ENCODE measurements around the gene ADAMTSL5. TPM values are rescaled to one million over a fixed set of nuclear protein-coding genes. Genes with fewer than 3 reads are reported as not detected.

ADAMTSL5 gene
- total RNA-seq, 2 donors from 2014 or later: 4.1 to 4.8 TPM

GRCh38 chr19:1491849-1492170 lies 21.0 kb downstream of the ADAMTSL5 start:
- H3K9me3 Mint-ChIP-seq: no peaks in the 10 kb centered on the region
- peak overlapping the region; percentile 74 for H3K4me3 Mint-ChIP-seq
- H3K27ac Mint-ChIP-seq: no peak overlapping the region
- H3K4me1 Mint-ChIP-seq: peaks cover 5% of the 10 kb centered on the region
- TF ChIP-seq, protein P1, sequence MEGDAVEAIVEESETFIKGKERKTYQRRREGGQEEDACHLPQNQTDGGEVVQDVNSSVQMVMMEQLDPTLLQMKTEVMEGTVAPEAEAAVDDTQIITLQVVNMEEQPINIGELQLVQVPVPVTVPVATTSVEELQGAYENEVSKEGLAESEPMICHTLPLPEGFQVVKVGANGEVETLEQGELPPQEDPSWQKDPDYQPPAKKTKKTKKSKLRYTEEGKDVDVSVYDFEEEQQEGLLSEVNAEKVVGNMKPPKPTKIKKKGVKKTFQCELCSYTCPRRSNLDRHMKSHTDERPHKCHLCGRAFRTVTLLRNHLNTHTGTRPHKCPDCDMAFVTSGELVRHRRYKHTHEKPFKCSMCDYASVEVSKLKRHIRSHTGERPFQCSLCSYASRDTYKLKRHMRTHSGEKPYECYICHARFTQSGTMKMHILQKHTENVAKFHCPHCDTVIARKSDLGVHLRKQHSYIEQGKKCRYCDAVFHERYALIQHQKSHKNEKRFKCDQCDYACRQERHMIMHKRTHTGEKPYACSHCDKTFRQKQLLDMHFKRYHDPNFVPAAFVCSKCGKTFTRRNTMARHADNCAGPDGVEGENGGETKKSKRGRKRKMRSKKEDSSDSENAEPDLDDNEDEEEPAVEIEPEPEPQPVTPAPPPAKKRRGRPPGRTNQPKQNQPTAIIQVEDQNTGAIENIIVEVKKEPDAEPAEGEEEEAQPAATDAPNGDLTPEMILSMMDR (conservative IDR thresholded peaks at IDR 0.05): no peak
- Histone ChIP-seq H3K27ac (ENCODE audit: low read depth, low read length) (no peak overlapping the region), H3K4me1 (ENCODE audit: control insufficient read depth, insufficient read depth, low read length) (no peaks in the 10 kb centered on the region), H3K9me3 (ENCODE audit: control insufficient read depth, low read length) (no peaks in the 10 kb centered on the region), H3K9ac (ENCODE audit: extremely low read depth, low read length, poor library complexity, severe bottlenecking) (no peak overlapping the region), H3K27me3 (ENCODE audit: control insufficient read depth, insufficient read depth, low read length, poor library complexity, severe bottlenecking) (peaks cover 16% of the 10 kb centered on the region), H3K4me3 (ENCODE audit: low read length) (peak overlapping the region; percentile 77), H3K36me3 (ENCODE audit: control insufficient read depth, insufficient read depth, low read length) (no peaks in the 10 kb centered on the region)
- no peak for DNase-seq
- peaks cover 35% of the 10 kb centered on the region for H3K27me3 Mint-ChIP-seq (ENCODE audit: insufficient read depth)
- WGBS, 2 experiments (ENCODE audit: insufficient coverage in 1 of 2, insufficient read length in 1 of 2): 64 to 85% methylated on average over 7 to 12 of the region's 12 CpGs
- H3K36me3 Mint-ChIP-seq (ENCODE audit: low read depth): no peaks in the 10 kb centered on the region

DNA sequence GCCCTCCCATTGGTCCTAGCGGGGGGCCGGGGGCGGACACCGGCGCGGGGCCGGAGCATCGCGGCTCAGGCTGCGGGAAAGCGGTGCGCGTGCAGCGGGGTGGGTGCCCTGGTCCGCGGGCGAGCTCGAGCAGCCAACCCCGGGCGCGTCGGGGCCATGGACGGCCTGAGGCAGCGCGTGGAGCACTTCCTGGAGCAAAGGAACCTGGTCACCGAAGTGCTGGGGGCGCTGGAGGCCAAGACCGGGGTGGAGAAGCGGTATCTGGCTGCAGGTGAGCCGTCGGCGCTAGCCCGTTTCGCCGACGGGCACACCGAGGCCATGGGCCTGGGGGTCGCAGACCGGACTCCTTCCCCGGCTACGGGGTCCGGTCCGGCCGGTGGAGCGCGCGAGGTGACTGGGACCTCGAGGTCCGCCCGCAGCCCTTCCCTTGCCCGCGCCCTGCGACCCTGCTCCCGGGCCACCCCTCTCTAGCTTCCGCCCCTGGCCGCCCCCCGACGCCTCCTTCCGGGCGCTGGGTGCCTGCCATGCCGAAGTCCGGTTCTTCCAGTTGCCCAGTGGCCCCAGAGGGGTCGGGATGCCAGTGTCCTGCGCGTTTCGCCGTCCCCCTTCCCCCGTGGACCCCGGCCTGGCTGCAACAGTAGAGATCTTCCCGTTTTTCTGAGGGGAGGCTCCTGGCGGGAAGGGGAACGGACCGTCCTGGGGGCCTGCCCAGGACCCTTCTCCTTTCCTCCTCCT lies 21.5 kb downstream of the ADAMTSL5 start, which contains the start of gene REEP6:
Gene REEP6 (plus strand): TSS at position 68 of the 735 bp plus-strand sequence. CDS start 89 bp downstream, at position 157.
- Histone ChIP-seq H3K27me3 (ENCODE audit: control insufficient read depth, insufficient read depth, low read length, poor library complexity, severe bottlenecking) (peaks cover 16% of the 10 kb centered on the region), H3K36me3 (ENCODE audit: control insufficient read depth, insufficient read depth, low read length) (no peaks in the 10 kb centered on the region), H3K27ac (ENCODE audit: low read depth, low read length) (peak within 1 kb of the TSS; percentile 95), H3K9ac (ENCODE audit: extremely low read depth, low read length, poor library complexity, severe bottlenecking) (peak within 1 kb of the TSS; percentile 55), H3K9me3 (ENCODE audit: control insufficient read depth, low read length) (no peaks in the 10 kb centered on the region), H3K4me3 (ENCODE audit: low read length) (peak within 1 kb of the TSS; percentile 87), H3K4me1 (ENCODE audit: control insufficient read depth, insufficient read depth, low read length) (no peaks in the 10 kb centered on the region)
- WGBS, 2 experiments (ENCODE audit: insufficient coverage in 1 of 2, insufficient read length in 1 of 2): 6 to 9% methylated on average over 19 to 73 of the region's 73 CpGs
- DNase-seq: no peak
- H3K4me3 Mint-ChIP-seq: peak within 1 kb of the TSS; percentile 74
- H3K9me3 Mint-ChIP-seq: no peaks in the 10 kb centered on the region
- no peaks in the 10 kb centered on the region for H3K36me3 Mint-ChIP-seq (ENCODE audit: low read depth)
- peak within 1 kb of the TSS; percentile 99 for H3K27ac Mint-ChIP-seq
- peaks cover 5% of the 10 kb centered on the region for H3K4me1 Mint-ChIP-seq
- TF ChIP-seq, protein P1 (conservative IDR thresholded peaks at IDR 0.05): peak; percentile 17
- peaks cover 32% of the 10 kb centered on the region for H3K27me3 Mint-ChIP-seq (ENCODE audit: insufficient read depth)

DNA sequence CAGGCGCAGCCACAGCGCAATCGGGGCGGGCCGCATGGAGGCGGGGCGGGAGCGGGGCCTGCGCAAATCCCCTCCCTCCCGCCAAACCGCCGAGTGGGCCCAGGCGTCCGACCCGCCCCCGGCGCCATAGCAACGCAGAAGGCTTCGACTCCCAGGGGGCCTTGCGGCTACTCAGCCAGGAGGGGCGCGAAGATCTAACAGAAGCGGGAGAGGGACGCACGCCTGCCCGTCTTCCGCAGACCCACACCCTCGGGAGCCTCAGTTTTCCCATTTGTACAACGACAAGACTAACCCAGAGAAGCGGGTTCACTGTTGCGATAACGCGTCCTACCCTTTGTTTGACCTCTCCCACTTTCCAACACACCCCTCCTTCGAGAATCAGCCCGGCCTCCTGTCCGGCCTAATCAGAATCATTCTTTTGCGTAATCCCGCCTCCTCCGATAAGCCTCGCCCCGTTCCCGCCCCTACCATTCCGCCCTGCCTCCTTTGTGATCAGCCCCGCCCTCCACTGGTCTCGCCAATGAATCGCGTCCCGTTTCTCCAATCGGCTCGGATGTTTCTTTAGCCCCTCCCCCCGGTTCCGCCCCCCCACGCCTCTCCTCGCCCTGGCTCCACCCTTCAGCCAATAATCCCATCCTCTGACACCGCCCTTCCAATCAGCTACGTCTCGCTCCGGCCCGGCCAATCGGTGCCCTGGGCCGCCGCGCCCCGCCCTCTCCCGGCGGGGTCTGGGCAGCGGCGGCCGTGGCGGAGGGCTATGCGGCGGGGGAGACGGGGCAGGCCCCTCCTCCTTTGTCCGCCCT lies 22.3 kb downstream of the ADAMTSL5 start, which contains the start of gene PCSK4:
Gene PCSK4 (minus strand): TSS at position 40 of the 803 bp plus-strand sequence. CDS start 4 bp downstream, at position 36.
- peaks cover 16% of the 10 kb centered on the region for H3K27me3 ChIP-seq (ENCODE audit: control insufficient read depth, insufficient read depth, low read length, poor library complexity, severe bottlenecking)
- H3K4me1 ChIP-seq (ENCODE audit: control insufficient read depth, insufficient read depth, low read length): no peaks in the 10 kb centered on the region
- H3K36me3 Mint-ChIP-seq (ENCODE audit: low read depth): no peaks in the 10 kb centered on the region
- 0% methylated on average over 43 to 74 of the region's 74 CpGs for WGBS, 2 experiments (ENCODE audit: insufficient coverage in 1 of 2, insufficient read length in 1 of 2)
- peak within 1 kb of the TSS; percentile 74 for H3K4me3 Mint-ChIP-seq
- H3K27ac ChIP-seq (ENCODE audit: low read depth, low read length): peak within 1 kb of the TSS; percentile 95
- H3K9ac ChIP-seq (ENCODE audit: extremely low read depth, low read length, poor library complexity, severe bottlenecking): peak within 1 kb of the TSS; percentile 55
- TF ChIP-seq, protein P1 (conservative IDR thresholded peaks at IDR 0.05): no peak
- H3K36me3 ChIP-seq (ENCODE audit: control insufficient read depth, insufficient read depth, low read length): no peaks in the 10 kb centered on the region
- H3K4me1 Mint-ChIP-seq: peaks cover 5% of the 10 kb centered on the region
- no peaks in the 10 kb centered on the region for H3K9me3 ChIP-seq (ENCODE audit: control insufficient read depth, low read length)
- peak; percentile 100 for DNase-seq
- H3K27ac Mint-ChIP-seq: peak within 1 kb of the TSS; percentile 99
- H3K9me3 Mint-ChIP-seq: no peaks in the 10 kb centered on the region
- peak within 1 kb of the TSS; percentile 87 for H3K4me3 ChIP-seq (ENCODE audit: low read length)
- peaks cover 32% of the 10 kb centered on the region for H3K27me3 Mint-ChIP-seq (ENCODE audit: insufficient read depth)
